Endothelial cell of umbilical vein (primary cell): ENCODE measurements around the gene HECW1.

Source experiments
- POLR2A ChIP-seq: IDR thresholded peaks from 2 replicates; pipeline ENCODE4 v1.6.1; 2012; ENCODE audit warnings: low read depth, mild to moderate bottlenecking, control low read depth, low read length
- POLR2AphosphoS5 ChIP-seq: IDR thresholded peaks from 2 replicates; pipeline ENCODE4 v1.6.1; 2012; ENCODE audit warnings: low read depth, mild to moderate bottlenecking, control low read depth, low read length, moderate library complexity; ENCODE audit not compliant: insufficient read depth
- TF ChIP-seq, protein P1 (sequence below), 2 donors: IDR thresholded peaks; 1 replicate in 1 of 2; 2 replicates in 1 of 2; pipeline ENCODE4 v1.5.1; 2011; ENCODE audit warnings: low read length in 2 of 2, mild to moderate bottlenecking in 2 of 2, moderate library complexity in 2 of 2, control low read depth in 1 of 2, inconsistent platforms in 1 of 2, low read depth in 1 of 2; ENCODE audit not compliant: insufficient read depth in 1 of 2; ENCODE audit errors: extremely low read depth in 1 of 2
- TF ChIP-seq, protein P2 (sequence below): IDR thresholded peaks from 2 replicates; pipeline ENCODE4 v1.6.1; 2011; ENCODE audit not compliant: insufficient read depth, insufficient read length

DNA sequence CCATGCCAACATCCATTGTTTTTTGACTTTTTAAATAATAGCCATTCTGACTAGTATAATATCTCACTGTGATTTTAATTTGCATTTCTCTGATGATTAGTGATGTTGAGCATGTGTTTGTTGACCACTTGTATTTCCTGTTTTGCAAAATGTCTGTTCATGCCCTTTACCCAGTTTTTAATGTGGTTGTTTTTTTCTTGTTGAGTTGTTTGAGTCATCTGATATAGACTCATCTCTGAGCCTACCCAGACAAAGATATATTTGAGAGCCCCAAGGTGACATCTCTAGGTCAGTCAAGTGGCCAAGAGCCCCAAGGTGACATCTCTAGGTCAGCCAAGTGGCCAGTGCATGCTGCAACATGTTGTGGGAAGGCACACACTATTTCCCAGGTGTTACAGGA is 224.7 kb downstream of the HECW1 start:
- no peak for TF ChIP-seq POLR2A
- TF ChIP-seq, protein P1, sequence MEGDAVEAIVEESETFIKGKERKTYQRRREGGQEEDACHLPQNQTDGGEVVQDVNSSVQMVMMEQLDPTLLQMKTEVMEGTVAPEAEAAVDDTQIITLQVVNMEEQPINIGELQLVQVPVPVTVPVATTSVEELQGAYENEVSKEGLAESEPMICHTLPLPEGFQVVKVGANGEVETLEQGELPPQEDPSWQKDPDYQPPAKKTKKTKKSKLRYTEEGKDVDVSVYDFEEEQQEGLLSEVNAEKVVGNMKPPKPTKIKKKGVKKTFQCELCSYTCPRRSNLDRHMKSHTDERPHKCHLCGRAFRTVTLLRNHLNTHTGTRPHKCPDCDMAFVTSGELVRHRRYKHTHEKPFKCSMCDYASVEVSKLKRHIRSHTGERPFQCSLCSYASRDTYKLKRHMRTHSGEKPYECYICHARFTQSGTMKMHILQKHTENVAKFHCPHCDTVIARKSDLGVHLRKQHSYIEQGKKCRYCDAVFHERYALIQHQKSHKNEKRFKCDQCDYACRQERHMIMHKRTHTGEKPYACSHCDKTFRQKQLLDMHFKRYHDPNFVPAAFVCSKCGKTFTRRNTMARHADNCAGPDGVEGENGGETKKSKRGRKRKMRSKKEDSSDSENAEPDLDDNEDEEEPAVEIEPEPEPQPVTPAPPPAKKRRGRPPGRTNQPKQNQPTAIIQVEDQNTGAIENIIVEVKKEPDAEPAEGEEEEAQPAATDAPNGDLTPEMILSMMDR (IDR thresholded peaks at IDR 0.05; ENCODE audit: extremely low read depth in 1 of 2, insufficient read depth in 1 of 2, low read depth in 1 of 2, low read length in 2 of 2), result no peak
- TF ChIP-seq, protein P2, sequence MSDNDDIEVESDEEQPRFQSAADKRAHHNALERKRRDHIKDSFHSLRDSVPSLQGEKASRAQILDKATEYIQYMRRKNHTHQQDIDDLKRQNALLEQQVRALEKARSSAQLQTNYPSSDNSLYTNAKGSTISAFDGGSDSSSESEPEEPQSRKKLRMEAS, result no peak
- no peak for TF ChIP-seq POLR2AphosphoS5
